G401.6 (cell line): Measurements from ENCODE around the gene NIPAL1.

ENCODE experiments used
- FAIRE-seq: peaks from 2 replicates; lab custom pipeline; 2012; peaks lifted over from hg19 to GRCh38; lab: Jason Lieb, UNC

NIPAL1 gene

DNA sequence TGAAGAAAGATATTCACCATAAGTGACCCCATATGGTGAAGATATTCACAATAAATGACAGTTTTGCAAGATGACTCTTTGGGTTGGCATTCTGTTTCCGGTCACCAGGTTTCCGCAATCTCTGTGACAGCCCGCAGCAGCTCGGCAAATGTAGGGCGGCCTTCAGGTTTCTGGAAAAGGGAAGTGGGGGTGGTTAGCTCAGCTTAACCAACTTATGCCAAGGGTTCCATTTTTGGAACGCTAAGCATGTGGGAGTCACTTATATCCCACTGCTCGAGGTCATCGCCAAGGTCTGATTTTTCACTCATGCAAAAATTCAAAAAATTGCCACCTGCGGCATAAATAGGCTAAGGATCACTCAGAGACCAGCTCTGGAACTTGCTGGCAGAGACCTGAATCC lies 51.0 kb downstream of the NIPAL1 start:
- no peak for FAIRE-seq

GRCh38 chr4:48068182-48068581 lies 51.6 kb downstream of the NIPAL1 start:
- no peak for FAIRE-seq

GRCh38 chr4:48069026-48069425 lies 52.5 kb downstream of the NIPAL1 start:
- no peak for FAIRE-seq

DNA sequence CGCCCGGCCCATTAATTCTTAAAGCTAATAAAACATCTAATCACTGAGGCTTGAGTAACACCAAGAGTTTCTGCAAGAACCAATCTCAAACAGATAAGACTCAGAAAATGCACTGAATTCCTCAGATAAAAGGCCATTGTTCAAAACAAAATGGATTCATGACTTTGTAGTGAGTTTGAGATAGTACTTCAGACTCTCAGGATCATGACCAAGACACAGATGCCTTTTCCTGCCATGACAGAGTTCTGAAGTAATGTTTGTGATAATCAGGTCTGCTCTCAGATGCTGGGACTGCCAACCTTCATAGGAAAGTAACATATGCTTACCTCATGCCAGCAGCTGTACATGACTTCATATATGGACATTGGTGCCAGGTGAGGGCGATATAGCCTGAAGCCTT lies 54.6 kb downstream of the NIPAL1 start:
- FAIRE-seq: no peak

DNA sequence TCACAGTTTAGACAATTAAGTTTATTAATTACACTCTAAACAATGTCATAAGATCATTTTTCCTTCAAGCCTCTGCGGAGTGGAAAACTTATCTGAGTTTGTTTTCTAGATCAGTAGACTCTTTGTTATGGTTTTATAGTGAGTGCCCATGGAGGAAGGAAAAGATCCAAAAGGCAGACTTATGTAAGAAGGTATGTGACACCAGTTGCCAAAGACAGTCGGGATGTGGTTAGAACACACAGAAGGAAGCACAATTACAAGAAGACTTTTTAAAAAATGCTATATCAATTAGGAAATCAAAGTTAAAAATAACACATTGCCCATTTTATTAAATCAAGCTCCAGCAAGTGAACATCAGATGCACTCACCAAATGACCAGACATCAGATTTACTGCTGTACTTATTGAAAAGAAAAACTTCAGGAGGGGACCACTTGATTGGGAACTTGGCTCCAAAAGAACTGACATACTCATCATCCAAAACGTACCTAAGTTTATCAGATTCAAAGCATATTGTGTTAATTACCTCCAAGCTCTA lies 57.1 kb downstream of the NIPAL1 start:
- no peak for FAIRE-seq

- FAIRE-seq: no peak
Observed at GRCh38 chr4:48074657-48075056, 58.1 kb downstream of the NIPAL1 start.

DNA sequence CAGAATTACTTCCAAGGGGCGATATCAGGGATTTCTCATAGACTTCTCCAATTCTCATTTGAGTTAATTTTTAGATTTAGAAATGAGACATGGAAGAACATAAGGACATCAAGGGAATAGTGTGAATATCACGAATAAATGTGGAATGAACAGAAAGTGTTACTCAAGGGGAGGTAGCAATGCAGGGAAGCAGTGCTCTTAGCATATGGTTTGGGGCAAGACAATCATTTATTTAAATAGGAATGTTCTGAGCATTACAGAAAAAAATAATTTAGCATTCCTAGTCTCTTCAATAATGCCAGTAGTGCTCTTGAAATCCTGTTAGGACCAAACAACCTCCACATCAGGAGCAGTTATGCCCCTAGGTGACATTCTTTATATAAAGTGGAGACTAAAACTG lies 61.9 kb downstream of the NIPAL1 start:
- no peak for FAIRE-seq

- no peak for FAIRE-seq
Observed at GRCh38 chr4:48078862-48079655, 62.5 kb downstream of the NIPAL1 start.

DNA sequence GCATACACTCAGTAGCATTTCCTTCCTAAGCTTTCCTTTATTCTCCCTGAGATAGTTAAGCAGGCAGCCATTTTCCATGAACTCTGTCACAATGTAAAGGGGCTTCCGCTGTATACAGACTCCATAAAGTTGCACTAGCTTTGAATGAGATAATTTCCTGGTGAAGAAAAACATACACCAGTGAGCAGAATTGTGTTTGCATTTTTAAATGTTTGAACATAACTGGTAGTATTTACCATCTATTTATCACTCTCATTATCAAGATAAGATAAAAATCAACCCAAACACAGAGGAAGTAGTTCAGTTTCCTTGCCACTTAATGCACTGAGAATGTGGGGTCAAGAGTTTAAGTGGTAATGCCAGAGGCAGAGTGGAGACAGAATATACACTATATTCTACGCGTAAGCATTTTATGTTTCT lies 63.4 kb downstream of the NIPAL1 start:
- no peak for FAIRE-seq

- no peak for FAIRE-seq
Observed at GRCh38 chr4:48081196-48081595, 64.6 kb downstream of the NIPAL1 start.

DNA sequence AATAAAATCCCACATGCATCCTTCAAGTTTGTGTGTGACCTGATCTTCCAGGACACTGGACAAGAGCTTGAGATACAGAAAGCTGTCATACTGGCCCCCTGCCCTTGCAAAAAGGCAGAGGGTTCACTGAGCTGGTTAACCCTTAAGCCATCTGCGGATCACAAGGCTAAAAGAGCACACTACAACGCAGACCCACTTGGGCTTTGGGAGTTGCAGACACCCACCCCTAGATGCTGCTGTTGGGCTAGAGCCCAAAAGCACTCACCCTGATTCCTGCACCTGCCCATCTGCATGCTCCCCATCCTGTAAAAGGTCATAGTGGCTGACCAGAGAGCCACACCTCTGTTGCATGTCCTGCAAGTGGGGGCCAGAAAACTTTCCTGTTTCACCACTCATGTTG lies 66.4 kb downstream of the NIPAL1 start:
- FAIRE-seq: no peak

DNA sequence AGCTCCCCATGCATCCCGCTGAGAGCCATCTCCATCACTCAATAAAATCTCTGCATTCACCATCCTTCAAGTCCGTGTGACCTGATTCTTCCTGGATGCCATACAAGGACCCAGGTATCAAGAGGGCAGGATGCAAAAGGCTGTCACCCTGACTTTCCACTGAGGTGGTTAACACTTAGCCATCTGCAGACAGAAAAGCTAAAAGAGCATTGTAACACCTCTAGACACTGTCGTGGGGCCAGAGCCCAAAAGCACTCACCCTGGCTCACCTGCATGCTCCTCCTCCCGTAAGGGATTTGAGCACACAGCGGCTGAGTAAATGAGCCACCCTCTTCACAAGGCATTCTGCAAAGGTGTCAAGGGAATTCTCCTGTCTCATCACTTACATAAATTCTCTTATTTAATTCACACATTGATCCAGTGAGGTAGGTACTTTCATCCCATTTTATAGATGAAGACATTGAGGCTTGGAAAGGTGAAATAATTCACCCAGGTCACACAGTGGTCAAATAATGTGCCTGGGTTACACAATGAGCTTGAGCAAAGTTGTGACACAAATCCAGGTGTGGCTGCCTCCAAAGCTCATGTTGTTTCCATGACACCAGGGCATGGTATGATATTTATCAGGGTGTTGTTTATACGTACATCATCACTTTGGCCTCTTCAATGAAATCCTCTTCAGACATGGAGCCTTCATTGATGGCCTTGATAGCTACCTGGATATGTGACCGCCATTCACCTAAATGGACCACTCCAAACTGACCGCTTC lies 69.4 kb downstream of the NIPAL1 start:
- no peak for FAIRE-seq
